ENCODE measurements around the gene CENPM. TPM values are rescaled to one million over a fixed set of nuclear protein-coding genes. Genes with fewer than 3 reads are reported as not detected.

CENPM gene
- total RNA-seq, 1 donor from 2014 or later = 30.0 TPM

DNA sequence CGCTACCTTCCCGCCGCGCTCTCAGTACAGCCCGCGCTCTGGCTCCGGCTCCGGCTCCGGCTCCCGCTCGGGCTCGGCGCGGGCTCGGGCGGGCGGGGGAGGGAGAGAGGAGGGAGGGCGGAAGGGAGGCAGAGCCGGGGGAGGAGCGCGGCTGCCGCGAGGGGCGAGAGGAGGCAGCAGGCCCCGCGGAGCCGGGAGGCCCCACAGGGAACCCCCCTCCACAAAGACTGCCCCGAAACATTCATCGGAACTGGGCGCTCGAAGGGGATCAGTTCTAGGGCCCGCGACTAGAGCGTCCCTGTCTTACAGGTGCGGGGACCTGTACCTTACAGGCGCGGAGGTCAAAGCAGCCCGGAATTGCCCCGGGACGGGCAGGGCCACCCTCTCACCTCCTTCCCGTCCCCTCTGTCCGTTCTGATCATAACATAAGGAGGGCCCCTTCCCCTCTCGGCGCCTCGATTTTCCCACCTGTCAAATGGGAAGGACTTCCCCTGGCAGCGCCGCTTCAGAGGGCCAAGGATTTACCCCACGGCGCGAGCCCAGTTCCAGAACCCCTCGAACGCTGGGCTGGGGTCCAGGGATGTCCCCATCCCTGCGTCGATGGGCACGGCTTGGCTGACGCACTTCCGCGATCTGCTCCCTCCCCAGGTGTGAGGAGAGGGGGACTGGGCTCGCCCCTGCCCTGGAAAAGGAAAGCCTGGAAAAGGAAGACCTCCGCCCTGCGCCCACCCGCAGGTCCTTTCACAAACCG lies 31.7 kb downstream of the CENPM start, which contains the start of gene SHISA8:
Gene SHISA8 (minus strand): TSS at position 40 of the 751 bp plus-strand sequence. CDS start 407 bp downstream, outside the sequence.
- peak; percentile 7 to 60 for DNase-seq (ENCODE audit: low read depth in 2 of 2)

DNA sequence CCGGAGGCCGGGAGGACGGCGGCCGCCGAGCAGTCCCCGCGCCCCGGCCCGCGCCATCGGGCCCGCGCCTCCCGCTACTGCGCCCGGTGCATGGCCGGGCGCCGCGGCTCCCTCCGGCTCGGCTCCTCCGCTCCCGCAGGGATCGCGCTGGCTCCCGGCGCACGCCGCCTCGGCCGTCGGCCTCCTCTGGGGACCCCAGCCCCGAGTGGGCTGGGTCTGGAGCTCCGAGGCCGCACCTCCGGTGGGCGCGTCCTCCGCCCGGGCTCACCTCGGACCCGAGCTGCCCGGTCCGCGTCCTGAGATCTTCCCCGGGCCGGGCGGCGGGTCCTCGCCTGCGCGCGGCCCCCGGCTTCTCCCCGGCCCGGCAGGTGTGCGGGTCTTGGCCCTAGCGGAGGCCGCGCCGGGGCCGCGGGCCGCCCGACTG lies 32.3 kb downstream of the CENPM start:
- no peak for DNase-seq (ENCODE audit: low read depth in 2 of 2)

DNA sequence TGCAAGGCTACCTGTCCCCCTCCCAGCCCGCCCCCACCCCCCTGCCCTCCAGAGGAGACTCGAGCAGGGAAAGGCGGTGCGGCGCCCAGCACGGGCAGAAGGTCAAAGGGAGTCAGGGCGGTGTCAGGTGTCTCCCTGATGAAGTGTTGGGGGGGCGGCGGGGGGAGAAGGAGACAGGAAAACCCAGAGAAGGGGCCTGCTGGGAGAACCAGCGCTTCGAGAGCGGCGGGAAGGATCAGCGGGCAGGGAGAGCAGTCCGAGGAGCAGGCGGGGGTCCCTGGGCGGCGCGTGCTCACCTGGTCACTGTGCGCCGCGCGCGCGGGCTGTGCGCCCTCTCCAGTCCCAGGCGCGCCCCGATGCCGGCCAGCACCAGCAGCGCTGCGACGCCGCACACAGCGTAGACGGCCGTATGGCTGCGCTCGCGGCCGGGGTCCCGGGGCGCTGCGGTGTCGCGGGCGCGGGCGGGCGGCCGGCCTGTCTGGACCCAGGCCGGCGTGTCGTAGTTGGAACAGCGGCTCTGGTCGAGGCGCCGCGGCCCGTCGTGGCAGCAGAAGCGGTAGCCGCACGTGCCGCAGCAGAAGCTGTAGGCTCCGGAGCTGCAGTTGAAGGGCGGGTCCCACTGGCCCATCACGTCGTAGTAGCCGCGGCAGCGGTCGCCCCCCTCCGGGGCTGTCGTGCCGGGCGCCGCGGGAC lies 33.0 kb downstream of the CENPM start:
- DNase-seq (ENCODE audit: low read depth in 2 of 2) = no peak

DNA sequence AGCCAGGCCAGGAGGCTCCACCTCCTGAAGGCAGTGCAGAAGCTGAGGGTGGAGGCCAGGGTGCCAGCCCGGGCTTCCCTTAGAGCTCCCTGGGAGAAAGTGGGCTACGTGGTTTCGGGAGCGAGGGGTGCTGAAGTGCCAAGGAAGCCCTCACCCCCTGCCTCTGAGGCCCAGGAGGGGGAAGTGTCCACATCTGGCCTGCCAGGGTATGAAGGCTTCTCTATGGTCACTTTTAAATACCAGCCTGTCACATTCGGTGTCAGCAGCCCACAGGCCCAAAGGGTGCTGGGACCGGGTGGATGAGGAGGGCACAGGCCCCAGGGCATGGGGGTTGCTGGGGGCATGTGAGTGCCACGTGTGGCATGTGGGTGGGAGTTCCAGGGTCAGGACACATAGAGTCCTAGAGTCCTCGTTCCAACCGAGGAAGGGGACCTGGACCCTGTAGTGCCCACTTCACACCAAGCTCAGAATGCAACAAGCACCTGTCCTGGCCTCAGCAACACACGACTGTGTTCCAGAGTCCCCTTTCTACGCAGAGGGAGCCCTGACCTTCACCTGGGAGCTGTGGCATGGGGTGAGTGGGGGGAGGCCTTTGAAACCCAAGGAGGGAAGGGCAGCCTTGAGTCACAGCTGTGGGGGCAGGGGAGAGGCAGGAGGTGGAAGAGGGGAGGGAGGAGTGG lies 33.8 kb downstream of the CENPM start:
- no peak for DNase-seq (ENCODE audit: low read depth in 2 of 2)

DNA sequence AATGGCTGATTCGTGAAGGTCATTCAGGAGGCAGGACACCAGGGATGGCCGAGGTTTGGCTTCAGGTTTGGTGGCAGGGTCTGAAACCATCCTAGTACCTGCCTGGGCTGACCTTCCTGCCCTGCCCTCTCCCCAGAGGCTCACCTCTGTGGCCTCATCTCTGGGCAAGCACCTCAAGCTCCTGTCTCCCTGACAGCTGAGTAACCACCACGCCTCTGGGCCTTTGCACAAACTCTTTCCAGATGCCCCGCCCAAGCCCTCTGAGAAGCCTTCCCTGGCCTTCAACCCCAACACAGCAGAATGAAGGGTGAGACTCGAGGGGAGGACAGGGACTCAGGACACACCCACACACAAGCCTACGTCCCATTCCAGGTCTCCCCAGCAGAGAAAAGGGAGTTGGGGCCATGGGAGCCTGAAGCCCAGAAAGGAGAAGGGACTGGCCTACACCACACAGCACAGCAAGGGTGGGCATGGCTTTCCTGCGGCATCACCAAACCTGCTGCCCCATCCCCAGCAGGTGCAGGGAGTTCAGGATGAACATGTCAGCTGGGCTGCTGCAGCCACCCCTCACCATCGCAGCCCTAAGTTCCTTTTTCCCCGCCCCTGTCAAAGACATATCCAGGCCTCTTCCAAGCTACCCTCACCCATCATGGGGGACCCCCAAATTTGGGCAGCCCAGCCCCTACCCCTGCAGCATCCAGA lies 34.5 kb downstream of the CENPM start:
- no peak for DNase-seq (ENCODE audit: low read depth in 2 of 2)

DNA sequence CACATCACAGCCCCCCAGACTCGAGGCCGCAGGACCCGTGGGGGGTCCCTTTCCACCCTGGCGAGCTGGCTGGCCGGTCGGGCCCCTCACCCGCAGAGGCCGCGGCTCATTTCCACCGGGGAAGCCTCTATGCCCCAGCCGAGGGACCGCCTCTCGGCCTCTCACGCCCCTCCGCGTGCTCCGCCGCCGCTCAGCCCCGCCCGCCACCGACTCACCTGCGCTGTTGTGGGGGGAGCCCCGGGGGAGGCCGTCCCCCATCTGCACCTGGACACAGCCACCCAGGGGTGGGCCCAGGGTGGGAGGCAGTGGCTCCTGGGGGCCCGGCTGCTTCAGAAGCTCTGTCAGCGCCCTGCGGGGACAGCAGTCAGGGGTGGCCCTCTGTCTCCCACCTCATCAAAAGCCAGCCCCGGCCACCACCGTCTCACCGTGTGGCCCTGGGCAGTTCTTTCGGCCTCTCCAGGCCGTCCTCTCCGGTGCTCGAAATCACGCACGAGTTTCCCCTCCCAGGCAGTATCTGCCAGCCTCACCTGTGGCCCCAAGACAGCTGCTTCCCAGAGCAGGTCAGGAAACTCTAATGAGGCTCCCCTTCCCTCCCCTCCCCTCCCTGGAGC lies 35.8 kb downstream of the CENPM start:
- no peak for DNase-seq (ENCODE audit: low read depth in 2 of 2)

DNA sequence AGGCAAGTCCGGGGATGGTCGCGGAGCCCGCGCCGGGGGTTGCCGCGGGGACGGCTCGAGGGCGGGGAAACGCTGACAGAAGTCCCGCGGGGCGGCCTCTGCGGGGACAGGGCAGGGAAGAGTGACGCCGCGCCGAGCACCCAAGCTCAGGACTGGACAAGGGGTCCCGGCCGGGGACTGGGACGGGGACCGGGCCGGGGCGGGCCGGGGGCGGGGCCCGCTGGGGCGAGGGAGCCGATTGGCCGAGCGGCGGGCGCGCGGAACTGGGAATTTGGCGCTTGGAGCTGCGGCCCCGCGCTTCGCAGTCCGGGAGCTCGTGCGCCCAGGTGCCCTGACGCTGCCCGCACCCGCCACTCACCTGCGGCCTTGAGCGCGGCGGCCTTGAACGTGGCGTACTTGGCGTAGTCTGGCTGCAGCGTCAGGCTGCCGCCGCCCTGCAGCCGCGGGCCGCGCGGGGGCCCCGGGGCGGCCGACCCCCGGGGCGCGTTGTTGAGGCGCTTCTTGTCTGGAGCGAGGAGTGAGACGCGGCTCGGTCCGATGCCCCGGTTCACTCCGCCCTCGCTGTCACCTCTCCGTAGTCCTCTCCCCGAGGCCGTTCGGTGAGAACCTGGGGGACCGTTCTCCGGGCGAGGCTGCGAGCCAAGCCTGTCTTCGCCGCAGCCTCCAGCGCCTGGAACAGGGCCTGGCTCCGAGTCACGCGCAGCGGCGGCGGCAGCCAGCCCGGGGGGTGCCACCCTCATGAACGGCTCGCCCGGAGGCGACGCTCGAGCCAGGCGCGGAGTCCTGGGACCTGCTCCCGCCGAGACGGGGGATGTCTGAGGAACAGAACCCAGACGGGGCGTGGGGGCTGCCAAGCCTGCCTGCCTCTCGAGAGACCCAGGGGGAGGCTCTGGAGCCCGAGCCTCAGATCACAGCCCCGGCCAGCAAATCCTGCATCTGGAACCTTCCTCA lies 36.6 kb downstream of the CENPM start:
- DNase-seq (ENCODE audit: low read depth in 2 of 2) = peak in 1 of 2 donors; percentile 36

DNA sequence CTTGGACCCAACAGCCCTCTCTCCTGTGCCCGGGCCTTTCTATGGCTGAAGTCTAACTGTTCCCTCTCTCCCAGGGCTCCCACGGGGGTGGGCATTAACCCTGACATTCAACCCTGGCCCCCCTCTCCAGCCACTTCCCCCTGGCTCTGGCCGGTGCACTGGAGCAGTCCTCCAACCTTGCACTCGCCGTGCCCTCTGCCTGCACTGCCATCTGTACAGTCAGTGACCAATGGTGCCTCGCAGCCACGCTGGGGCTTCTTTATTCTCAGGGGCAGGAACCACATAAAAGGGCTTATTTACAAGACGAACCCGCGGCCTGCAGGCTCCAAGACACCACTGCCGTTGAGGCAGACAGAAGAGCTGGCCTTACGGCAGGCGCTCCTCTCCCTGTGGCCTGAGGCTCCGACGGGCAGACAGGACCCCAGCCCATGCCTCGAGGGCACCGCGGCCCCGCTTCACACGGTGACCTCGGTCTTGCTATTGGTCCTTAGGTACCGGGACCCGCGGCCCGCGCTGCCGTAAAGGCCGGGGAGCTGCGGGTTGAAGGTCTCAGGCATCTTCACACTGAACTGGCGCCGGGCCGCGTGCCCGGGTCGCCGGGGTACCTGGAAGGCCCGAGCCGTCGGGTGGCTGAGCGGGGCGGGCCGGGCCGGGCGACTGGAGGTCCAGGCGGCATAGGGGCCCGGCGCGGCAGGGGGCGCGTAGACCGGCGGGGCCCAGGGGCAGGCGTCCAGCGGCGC lies 37.5 kb downstream of the CENPM start:
- no peak for DNase-seq (ENCODE audit: low read depth in 2 of 2)

DNA sequence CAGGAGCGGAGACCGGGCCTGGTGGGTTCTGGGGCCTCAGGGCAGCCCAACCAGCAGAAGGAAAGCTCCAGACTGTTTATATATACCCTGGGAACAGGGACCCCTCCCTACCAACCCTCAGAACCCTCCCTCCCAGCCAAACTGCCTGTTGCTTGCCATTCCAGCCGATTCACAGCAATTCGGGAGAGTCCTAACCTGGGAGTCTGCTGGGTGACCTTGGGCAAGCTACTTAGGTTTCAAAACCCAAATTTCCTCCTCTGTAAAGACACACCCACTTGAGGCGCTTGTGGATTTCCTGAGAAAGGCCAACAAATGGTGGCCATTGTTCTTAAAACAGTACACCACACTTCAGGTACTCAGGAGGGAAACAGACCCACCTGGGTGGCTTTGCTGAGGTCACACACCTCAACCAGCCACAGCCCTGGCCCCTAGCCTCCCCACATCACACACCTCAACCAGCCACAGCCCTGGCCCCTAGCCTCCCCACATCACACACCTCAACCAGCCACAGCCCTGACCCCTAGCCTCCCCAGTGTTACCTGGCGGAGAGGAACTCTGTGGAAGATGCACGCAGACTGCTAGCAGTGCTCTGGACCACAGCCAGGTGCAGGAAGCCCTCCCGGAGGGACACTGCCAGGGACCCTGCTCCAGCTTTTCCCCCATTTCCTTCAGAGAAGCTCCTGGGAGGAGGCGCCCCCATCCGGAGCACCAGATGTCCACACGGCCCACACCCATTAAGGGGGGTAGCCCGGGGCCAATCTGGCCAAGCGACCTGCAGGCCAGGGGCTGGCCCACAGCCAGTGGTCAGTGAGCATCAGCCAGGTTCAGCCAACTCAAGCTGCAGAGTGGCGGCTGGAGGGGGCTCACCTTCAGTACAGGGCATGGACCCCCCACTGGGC lies 38.3 kb downstream of the CENPM start:
- DNase-seq (ENCODE audit: low read depth in 2 of 2) = no peak

DNA sequence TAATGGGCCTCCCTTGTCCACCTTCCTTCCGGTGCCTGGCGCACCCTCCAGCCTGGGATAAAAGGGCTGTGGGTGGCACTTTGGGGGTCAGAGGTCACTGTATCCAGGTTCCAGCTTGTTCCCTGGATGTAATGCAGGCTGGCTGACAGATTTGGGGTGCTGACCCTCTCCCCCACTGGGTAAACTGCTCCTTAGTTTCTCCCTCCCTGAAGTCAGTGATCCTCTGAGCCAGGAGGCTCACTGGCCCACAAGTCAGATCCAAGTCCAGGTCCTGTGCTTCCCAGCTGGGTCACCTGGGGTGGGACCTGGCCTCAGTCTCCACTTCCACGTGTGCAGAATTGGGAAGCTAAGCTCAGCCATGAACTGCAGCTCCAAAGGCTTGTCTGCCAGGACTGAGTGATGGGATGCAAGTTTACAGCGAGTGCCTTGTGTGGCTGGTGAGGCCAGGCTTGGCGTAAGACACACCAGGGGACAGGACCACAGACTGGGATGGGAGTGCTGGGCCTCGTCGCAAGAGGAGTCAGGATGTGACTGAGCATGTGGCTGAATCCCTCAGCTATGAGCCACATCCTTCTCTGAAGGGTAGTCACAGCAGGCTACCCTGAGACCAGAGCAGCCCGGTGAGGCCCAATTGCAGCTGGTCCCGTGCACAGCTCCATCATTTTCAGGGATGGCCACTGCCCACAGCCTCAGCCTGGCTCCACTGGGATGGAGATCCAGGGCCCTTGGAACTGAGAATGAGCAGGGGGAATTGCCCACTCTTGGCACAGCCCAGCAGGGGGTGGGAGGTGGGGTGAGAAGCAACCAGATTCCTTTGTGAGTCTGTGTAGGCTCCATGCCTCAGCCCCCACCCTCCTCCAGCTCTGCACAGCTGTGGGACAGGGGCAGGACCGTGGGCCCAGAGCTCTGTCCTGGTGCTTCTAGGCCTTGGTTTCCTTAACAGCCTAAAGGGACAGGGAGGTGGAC lies 39.2 kb downstream of the CENPM start:
- no peak for DNase-seq (ENCODE audit: low read depth in 2 of 2)

DNA sequence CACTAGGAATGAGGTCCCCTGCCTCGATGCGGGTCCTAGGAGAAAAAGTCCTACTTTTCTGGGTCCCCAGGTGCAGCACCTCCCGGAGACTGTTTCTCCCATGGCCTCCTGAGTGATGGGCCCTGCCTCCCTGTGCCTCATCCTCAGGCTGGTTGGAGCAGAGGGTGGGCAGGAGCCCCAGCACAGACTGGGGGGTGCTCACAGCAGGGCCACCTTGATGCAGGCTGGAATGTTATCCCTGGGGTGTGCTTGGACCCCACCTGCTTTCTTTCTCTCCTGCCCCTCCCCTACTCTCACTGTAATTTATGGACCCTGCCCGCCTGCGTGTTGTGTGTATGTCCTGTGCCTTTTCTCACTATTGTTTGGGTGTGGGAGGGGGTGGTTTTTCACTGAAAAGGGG lies 40.1 kb downstream of the CENPM start:
- no peak for DNase-seq (ENCODE audit: low read depth in 2 of 2)

DNA sequence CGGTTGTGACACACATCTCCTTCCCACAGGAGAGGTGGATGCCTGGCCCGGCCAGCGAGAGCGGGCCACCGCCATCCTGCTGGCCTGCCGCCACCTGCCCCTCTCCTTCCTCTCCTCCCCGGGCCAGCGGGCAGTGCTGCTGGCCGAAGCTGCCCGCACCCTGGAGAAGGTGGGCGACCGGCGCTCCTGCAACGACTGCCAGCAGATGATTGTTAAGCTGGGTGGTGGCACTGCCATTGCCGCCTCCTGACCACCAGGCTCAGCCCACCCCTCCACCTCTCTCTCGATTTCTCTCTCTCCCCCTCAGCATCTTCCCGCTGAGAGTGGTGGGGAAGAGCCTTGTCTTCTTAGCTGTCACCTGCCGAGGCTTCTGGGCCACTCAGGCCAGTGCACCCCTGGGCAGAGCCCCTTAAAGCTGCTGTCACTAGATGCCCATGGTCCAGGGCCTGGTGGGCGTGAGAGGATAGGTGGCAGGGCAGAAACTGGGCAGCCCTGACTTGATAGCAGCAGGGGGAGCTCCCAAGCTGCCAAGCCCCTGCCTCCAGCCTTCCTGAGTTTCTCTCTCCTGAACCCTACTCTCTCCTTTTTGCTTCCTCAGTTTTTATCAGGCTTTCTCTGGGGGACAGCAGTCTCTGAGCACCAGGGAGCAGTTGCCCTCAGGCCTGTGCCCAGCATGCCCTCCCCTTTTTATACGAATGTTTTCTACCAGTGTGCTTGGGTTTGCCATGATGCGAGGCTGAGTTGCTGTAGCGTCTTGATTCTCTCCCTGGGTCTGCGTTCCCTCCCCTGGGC lies 41.3 kb downstream of the CENPM start:
- DNase-seq (ENCODE audit: low read depth in 2 of 2) = no peak

DNA sequence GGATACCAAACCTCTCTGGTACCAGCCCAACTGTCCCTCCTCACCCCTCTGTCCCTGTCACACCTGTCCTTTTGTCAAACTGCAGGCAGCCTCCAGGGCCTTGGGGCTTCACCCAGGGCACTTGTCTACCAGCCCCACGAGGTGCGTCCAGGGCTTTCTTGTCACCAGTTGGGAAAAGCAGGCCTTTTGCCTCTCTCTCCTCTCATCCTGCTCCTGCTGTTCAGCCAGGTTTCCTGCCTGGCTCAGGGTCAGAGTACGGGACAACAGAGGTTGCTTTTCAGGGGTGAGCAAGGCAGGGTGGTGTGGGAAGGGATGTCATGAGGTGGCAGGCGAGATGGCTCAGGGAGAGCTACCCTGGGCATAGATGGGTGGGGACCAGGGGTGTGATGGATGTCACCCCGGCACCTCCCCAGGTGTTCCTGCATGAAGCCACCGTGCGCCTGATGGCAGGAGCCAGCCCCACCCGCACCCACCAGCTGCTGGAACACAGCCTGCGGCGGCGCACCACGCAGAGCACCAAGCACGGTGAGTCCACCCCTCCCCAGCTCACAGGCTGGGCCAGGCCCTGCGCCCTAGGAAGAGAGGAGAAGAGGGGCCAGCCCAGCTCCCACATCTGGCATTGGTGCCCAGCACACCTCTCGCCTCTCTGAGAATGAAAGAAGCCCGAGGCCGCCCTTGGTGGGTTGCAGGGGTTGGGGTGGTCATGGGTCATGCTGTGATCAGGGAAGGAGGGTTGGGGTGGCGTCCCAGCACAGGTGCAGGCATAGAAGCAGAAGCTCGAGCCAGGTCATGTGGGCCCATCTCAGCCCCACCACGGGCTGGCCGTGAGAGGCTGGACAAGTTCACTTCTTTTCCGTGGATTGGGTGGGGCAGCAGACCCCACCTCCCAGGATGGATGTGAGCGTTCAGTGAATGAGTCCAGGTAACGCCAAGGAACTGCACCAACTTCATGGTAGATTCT lies 42.2 kb downstream of the CENPM start:
- no peak for DNase-seq (ENCODE audit: low read depth in 2 of 2)

DNA sequence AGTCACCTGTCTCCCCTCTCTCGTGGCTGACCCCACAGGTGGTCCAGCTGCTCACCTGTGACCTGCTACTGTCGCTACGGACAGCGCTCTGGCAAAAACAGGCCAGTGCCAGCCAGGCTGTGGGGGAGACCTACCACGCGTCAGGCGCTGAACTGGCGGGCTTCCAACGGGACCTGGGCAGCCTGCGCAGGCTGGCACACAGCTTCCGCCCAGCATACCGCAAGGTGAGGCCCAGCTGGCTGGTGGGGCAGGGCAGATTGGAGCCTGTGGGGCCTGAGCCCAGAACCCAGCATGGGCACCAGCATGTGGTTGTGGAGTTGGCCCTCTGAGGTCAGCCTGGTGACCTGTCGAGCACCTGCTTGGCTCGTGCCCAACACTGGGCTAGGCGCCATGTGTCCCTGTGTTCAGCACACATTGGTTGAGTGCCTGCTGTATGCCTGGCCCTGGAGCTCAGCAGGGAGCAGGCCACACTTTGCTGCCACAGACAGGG lies 44.0 kb downstream of the CENPM start:
- no peak for DNase-seq (ENCODE audit: low read depth in 2 of 2)

DNA sequence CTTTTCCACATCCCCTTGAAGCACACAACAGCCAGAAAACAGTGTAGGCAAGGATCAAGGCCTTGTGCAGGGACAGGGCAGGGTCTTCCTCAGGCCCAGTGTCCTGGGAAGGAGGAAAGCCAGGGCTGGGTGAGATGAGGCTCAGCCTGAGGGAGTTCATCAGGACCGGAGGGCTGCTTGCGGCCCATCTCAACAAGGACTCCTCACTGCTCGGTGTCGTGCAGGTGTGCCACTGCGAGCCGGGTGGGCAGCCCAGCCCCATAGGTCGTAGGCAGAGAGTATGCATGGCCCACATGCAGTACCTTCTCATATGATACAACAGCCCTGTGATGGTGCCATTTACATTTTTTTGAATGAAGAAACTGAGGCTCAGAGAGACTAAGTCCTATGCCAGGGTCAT lies 44.9 kb downstream of the CENPM start:
- no peak for DNase-seq (ENCODE audit: low read depth in 2 of 2)
